NB4 (cell line): ENCODE measurements around the gene ALAD.
"Not testable (repeated sequence)": the region's sequence is repeated elsewhere in the genome, so short reads cannot be mapped to it uniquely, and the experiment has no call there.

Experiments used
- DNase-seq: peaks from one replicate; pipeline ENCODE4 v3.0.0; 2010; ENCODE audit warnings: low read depth
- H3K4me3 ChIP-seq: one replicate; pipeline ENCODE4 v1.5.1; 2011; ENCODE audit warnings: mild to moderate bottlenecking, low read depth, low read length, moderate library complexity
- MYC ChIP-seq: IDR thresholded peaks from 2 replicates; pipeline ENCODE4 v1.6.1; 2011; ENCODE audit warnings: low read depth, low read length
- POLR2A ChIP-seq: IDR thresholded peaks from 2 replicates; pipeline ENCODE4 v1.6.1; 2011; ENCODE audit warnings: mild to moderate bottlenecking; ENCODE audit not compliant: insufficient read length; ENCODE audit errors: extremely low read depth
- TF ChIP-seq, protein P1 (sequence below): IDR thresholded peaks from one replicate; pipeline ENCODE4 v1.5.1; 2012; ENCODE audit warnings: low read depth, low read length
- TF ChIP-seq, protein P2 (sequence below): IDR thresholded peaks from 2 replicates; pipeline ENCODE4 v1.6.1; 2011; ENCODE audit warnings: low read depth, low read length

ALAD gene

DNA sequence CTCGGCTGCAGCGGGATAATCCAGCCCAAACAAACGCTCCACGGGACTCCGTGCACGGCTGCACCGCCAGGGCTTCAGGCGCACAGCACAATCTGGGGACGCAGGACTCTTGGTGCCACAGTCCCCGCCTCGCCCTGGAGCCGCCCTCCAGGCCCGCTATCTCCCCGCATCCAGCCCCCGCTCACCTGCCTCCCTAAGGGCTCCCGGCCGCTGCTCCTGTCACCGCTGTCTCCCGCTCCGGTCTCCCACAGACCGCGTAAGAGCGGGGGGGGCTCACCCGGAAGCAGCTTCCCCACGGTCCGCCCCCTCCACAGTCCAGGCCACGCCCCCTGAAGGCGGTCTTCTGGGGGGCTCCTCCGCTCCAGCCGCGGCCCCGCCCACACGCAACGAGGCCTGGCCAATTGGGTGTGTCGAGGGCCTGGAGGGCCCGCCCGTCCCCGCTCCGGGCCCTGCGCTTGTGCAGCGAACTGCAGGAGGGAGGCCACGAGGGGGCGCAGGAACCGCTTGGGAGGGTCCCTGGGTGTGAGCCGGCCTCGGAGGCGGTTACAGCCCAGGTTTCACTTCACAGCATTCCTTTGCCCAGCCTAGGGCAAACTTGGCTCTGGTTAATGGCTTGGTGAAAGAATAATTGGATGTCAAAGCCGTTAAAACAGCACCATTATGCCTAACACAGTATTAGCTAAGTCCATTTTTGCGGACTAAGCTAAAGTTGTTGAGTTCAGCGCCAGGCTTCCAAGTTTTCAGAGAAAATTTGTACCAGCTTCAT is at the start of gene ALAD:
Gene ALAD (minus strand): TSS at position 258 of the 766 bp plus-strand sequence. CDS start 7,725 bp downstream, outside the sequence.
- DNase-seq = peak; percentile 98
- TF ChIP-seq MYC = 0 out of 2 replicates have a peak, but pooled peaks have one; percentile 13
- TF ChIP-seq, protein P1, sequence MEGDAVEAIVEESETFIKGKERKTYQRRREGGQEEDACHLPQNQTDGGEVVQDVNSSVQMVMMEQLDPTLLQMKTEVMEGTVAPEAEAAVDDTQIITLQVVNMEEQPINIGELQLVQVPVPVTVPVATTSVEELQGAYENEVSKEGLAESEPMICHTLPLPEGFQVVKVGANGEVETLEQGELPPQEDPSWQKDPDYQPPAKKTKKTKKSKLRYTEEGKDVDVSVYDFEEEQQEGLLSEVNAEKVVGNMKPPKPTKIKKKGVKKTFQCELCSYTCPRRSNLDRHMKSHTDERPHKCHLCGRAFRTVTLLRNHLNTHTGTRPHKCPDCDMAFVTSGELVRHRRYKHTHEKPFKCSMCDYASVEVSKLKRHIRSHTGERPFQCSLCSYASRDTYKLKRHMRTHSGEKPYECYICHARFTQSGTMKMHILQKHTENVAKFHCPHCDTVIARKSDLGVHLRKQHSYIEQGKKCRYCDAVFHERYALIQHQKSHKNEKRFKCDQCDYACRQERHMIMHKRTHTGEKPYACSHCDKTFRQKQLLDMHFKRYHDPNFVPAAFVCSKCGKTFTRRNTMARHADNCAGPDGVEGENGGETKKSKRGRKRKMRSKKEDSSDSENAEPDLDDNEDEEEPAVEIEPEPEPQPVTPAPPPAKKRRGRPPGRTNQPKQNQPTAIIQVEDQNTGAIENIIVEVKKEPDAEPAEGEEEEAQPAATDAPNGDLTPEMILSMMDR = peak; percentile 76
- TF ChIP-seq POLR2A = peak; percentile 59
- TF ChIP-seq, protein P2, sequence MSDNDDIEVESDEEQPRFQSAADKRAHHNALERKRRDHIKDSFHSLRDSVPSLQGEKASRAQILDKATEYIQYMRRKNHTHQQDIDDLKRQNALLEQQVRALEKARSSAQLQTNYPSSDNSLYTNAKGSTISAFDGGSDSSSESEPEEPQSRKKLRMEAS = peak; percentile 61
- peak within 1 kb of the TSS; percentile 73 for H3K4me3 ChIP-seq

DNA sequence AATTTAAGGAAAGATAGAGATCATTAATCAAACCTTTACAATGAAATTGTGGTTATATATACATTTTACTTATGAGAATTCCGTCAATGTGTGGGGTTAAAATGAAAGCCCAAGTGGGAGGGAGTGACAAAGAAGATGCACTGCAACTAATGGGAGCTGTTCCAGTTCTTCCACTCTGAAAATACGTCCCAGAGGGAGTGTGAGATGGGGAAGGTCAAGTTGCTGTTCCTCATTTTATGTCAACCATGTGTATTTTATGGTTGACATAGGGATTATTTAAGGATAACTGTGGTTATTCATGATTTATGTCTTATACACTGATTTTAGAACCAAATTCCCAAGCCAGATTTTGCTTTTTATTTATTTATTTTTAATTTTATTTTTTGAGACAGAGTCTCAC is 48.3 kb upstream of the ALAD start:
- TF ChIP-seq, protein P2 = no peak
- TF ChIP-seq POLR2A (no peak), MYC (no peak)
- TF ChIP-seq, protein P1 = no peak
- H3K4me3 ChIP-seq = no peak overlapping the region
- no peak for DNase-seq

DNA sequence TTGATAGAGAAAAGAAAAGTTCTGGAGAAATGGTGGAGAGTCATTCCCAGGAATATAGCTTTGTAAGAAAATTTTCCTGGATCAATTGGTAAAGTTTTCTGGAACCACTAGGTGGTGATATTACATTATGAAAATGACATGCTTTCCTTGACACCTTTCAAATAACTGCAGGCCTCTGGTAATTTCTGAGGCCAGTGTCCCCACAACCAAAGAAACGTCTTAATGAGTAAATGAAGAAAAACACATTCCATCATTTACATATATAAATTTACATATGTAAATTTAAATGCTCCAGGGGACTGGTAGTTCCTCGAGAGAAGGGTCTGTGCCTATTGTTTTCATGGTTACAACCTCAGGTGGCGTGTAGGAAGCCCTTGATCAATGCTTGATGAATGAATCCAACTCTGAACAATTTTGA is 45.2 kb upstream of the ALAD start:
- peak; percentile 57 for DNase-seq
- no peak overlapping the region for H3K4me3 ChIP-seq
- 0 out of 2 replicates have a peak, but pooled peaks have one; percentile 6 for TF ChIP-seq MYC
- TF ChIP-seq, protein P2 = no peak
- TF ChIP-seq, protein P1 = peak; percentile 20

DNA sequence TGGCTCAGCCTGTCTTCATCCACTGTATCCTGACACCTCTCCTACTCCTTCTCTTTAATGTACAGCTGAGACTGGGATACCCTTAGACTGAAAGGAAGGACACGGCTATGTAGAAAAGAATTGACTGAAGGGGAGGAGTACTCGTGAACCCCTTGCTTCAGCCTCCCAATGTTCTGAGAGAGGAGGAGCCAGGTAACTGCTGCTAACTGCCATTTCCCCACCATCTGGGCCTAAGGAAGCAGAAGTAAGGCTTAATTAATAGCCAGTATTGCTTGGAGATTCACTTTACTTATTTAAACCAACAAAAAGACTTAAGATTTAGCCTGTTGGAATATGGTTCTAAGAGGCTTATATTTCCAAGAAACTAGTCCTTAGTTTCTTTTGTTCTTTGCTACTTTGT is 43.7 kb upstream of the ALAD start:
- no peak for TF ChIP-seq POLR2A
- no peak for TF ChIP-seq MYC
- TF ChIP-seq, protein P1 = no peak
- TF ChIP-seq, protein P2 = no peak
- no peak overlapping the region for H3K4me3 ChIP-seq
- peak; percentile 35 for DNase-seq

DNA sequence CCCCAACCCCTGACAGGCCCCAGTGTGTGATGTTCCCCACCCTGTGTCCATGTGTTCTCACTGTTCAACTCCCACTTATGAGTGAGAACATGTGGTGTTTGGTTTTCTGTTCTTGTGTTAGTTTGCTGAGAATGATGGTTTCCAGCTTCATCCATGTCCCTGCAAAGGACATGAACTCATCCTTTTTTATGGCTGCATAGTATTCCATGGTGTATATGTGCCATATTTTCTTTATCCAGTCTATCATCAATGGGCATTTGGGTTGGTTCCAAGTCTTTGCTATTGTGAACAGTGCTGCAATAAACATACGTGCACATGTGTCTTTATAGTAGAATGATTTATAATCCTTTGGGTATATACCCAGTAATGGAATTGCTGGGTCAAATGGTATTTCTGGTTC is 36.6 kb upstream of the ALAD start:
- not testable (repeated sequence) for H3K4me3 ChIP-seq, DNase-seq

DNA sequence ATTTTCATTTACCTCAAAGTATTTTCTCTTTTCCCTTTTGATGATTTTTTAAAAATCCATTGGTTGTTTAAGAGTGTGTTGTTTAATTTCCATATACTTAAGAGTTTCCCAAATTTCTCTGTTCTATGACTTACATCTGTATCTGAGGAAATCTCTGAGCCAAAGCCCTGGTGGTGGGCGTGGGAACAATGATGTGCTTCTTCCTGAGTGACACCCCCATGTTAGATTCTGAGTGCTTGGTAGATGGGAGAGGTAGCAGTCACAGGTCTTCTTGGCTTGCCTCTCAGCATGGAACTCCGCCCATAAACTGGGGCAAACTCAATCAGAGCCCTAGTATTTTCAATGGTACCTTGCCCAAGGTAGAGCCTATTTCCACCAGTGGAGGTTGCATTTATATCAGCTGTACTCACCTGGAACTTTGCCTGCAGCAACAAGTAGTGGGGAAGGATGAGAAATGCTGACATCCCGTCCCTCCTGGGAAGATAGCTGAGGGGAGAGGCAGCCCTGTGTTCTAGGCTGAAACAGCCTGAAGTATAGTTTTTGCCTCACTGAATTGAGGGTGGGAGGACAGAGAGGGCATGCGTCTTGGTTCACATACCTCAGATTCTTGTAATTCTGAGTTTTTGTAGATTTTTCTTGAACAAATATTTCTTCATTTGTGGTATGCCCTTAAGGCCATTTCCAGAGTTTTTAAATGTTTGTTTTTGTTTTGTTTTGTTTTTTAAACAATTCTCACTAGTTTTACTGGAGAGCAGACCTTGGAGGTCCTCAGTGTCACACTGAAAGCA is 35.8 kb upstream of the ALAD start:
- TF ChIP-seq POLR2A (no peak), MYC (no peak)
- TF ChIP-seq, protein P2 = no peak
- TF ChIP-seq, protein P1 = no peak
- no peak for DNase-seq
- no peak overlapping the region for H3K4me3 ChIP-seq
